Activated CD4-positive, alpha-beta T cell treated with anti-CD3 and anti-CD28 coated beads for 4 hours (primary cell): Measurements from ENCODE around the gene JAG2.

Source experiments
- DNase-seq, 2 donors: peaks; one replicate each; pipeline ENCODE4 v3.0.0-alpha.2; 2020

Gene JAG2

GRCh38 chr14:105150026-105150367, 18.6 kb downstream of the JAG2 start:
- DNase-seq: no peak

- DNase-seq: no peak
These were observed 19.3 kb downstream of the JAG2 start for GRCh38 chr14:105149146-105149781.

- DNase-seq: no peak
These were observed 19.9 kb downstream of the JAG2 start for GRCh38 chr14:105148604-105149145.

GRCh38 chr14:105147671-105148603, 20.6 kb downstream of the JAG2 start:
- DNase-seq: no peak

GRCh38 chr14:105146976-105147635, 21.5 kb downstream of the JAG2 start:
- no peak for DNase-seq

GRCh38 chr14:105146181-105146975, 22.2 kb downstream of the JAG2 start:
- DNase-seq: no peak

GRCh38 chr14:105145381-105146180, 23.0 kb downstream of the JAG2 start:
- no peak for DNase-seq

- DNase-seq: no peak
These were observed 23.8 kb downstream of the JAG2 start for GRCh38 chr14:105144666-105145380.

- DNase-seq: no peak
These were observed 24.4 kb downstream of the JAG2 start for GRCh38 chr14:105144026-105144665.

GRCh38 chr14:105143451-105144025, 25.0 kb downstream of the JAG2 start:
- no peak for DNase-seq

GRCh38 chr14:105142651-105143450, 25.7 kb downstream of the JAG2 start:
- DNase-seq: no peak

- no peak for DNase-seq
These were observed 26.9 kb downstream of the JAG2 start for GRCh38 chr14:105141486-105142281.

- no peak for DNase-seq
These were observed 27.6 kb downstream of the JAG2 start for GRCh38 chr14:105141026-105141425.

GRCh38 chr14:105140581-105140980, 28.0 kb downstream of the JAG2 start:
- DNase-seq: no peak

GRCh38 chr14:105139831-105140239, 28.7 kb downstream of the JAG2 start:
- no peak for DNase-seq

- no peak for DNase-seq
These were observed 29.3 kb downstream of the JAG2 start for GRCh38 chr14:105139212-105139825.

- DNase-seq: no peak
These were observed 29.9 kb downstream of the JAG2 start for GRCh38 chr14:105138551-105139111.
